H1 (cell line): ENCODE results near the gene HIP1. TPM values are rescaled to one million over a fixed set of nuclear protein-coding genes. Genes with fewer than 3 reads are reported as not detected.

Experiments used
- CTCF ChIA-PET: fragments of 300-600 bp; sonication (Branson Sonifier 250); formaldehyde crosslinking; loops from one replicate; lab custom pipeline; 2021; ENCODE audit not compliant: partially characterized antibody; lab: Charles Lee
- POLR2A ChIA-PET: fragments of 300-600 bp; sonication (Branson Sonifier 250); formaldehyde crosslinking; loops from one replicate; lab custom pipeline; 2021; ENCODE audit warnings: inconsistent platforms; ENCODE audit not compliant: partially characterized antibody; lab: Charles Lee
- DNase-seq, 2 experiments: peaks; one replicate each; pipeline versions ENCODE4 v3.0.0 to v3.0.0-alpha.2; 2010 to 2022; ENCODE audit warnings: low spot score in 2 of 2, low read depth in 1 of 2, mixed read lengths in 1 of 2
- FAIRE-seq: peaks from 2 replicates; lab custom pipeline; 2011; peaks lifted over from hg19 to GRCh38; lab: Jason Lieb, UNC
- H2AFZ ChIP-seq: 2 replicates; pipeline ENCODE4 v1.8.1; 2012; ENCODE audit warnings: low read length, inconsistent platforms
- H2AK5ac ChIP-seq: 2 replicates; pipeline ENCODE4 v1.6.1; 2013; ENCODE audit warnings: low read depth, low read length
- H2BK120ac ChIP-seq: replicated peaks from 2 replicates; pipeline ENCODE3; 2013; ENCODE audit warnings: low read depth, low read length, inconsistent platforms
- H2BK12ac ChIP-seq: 2 replicates; pipeline ENCODE4 v1.6.1; 2013; ENCODE audit warnings: low read depth, low read length
- H2BK15ac ChIP-seq: 2 replicates; pipeline ENCODE4 v1.6.1; 2013; ENCODE audit warnings: low read length
- H2BK20ac ChIP-seq: 2 replicates; pipeline ENCODE4 v1.6.1; 2013; ENCODE audit warnings: low read length
- H2BK5ac ChIP-seq: 2 replicates; pipeline ENCODE4 v1.6.1; 2013; ENCODE audit warnings: low read depth, low read length
- H3K14ac ChIP-seq: 2 replicates; pipeline ENCODE4 v1.6.1; 2013; ENCODE audit warnings: inconsistent platforms; ENCODE audit not compliant: insufficient read length
- H3K18ac ChIP-seq: 2 replicates; pipeline ENCODE4 v1.6.1; 2013; ENCODE audit warnings: low read length; ENCODE audit errors: extremely low read depth
- H3K23ac ChIP-seq: 2 replicates; pipeline ENCODE4 v1.6.1; 2013; ENCODE audit warnings: inconsistent platforms; ENCODE audit not compliant: insufficient read length
- H3K23me2 ChIP-seq: 2 replicates; pipeline ENCODE4 v1.6.1; 2013; ENCODE audit warnings: low read depth, low read length
- H3K27ac ChIP-seq: 2 replicates; pipeline ENCODE4 v1.6.1; 2011; ENCODE audit warnings: low read depth, low read length, inconsistent platforms
- H3K27me3 ChIP-seq, 4 experiments: replicated peaks in 1 of 4; 1 replicate in 1 of 4; 2 replicates in 3 of 4; pipeline versions ENCODE4 v1.6.1 to v1.8.1; 2011 to 2013; ENCODE audit warnings: low read length in 3 of 4, mild to moderate bottlenecking in 3 of 4, inconsistent platforms in 2 of 4, mixed read lengths in 2 of 4, moderate library complexity in 1 of 4; ENCODE audit not compliant: control insufficient read depth in 3 of 4, insufficient read depth in 3 of 4; ENCODE audit errors: extremely low read depth in 1 of 4
- H3K36me3 ChIP-seq, 4 experiments: 2 replicates each; pipeline versions ENCODE4 v1.6.1 to v1.8.1; 2011 to 2013; ENCODE audit warnings: mild to moderate bottlenecking in 4 of 4, low read length in 3 of 4, moderate library complexity in 2 of 4, control low read depth in 1 of 4, inconsistent platforms in 1 of 4; ENCODE audit not compliant: insufficient read depth in 4 of 4, control insufficient read depth in 2 of 4
- H3K4ac ChIP-seq: replicated peaks from 2 replicates; pipeline ENCODE3; 2013; ENCODE audit warnings: low read length, low read depth, mixed read lengths, inconsistent platforms; ENCODE audit not compliant: insufficient read length
- H3K4me1 ChIP-seq, 4 experiments: replicated peaks in 1 of 4; 1 replicate in 1 of 4; 2 replicates in 3 of 4; pipeline versions ENCODE4 v1.6.1 to v1.8.1; 2011 to 2013; ENCODE audit warnings: low read length in 3 of 4, inconsistent platforms in 2 of 4, mixed read lengths in 1 of 4; ENCODE audit not compliant: insufficient read depth in 4 of 4, control insufficient read depth in 3 of 4
- H3K4me2 ChIP-seq, 2 experiments: 2 replicates each; pipeline versions ENCODE4 v1.6.1 to v1.8.1; 2011 to 2013; ENCODE audit warnings: low read depth in 2 of 2, low read length in 2 of 2, control low read depth in 1 of 2, inconsistent platforms in 1 of 2, mild to moderate bottlenecking in 1 of 2; ENCODE audit not compliant: insufficient read depth in 1 of 2
- H3K4me3 ChIP-seq, 4 experiments: fragments of 200-600, 300-600 bp in 1 of 4; sonication (generic), shearing (Covaris generic), sonication (Bioruptor Twin) in 1 of 4; 2 replicates each; pipeline versions ENCODE4 v1.5.1 to v1.8.1; 2011 to 2016; ENCODE audit warnings: low read length in 4 of 4, low read depth in 3 of 4, control low read depth in 2 of 4, inconsistent platforms in 2 of 4, mild to moderate bottlenecking in 2 of 4, mixed read lengths in 1 of 4, moderate library complexity in 1 of 4; ENCODE audit not compliant: insufficient read depth in 2 of 4; ENCODE audit errors: extremely low read depth in 1 of 4
- H3K56ac ChIP-seq: replicated peaks from 2 replicates; pipeline ENCODE3; 2013; ENCODE audit warnings: low read depth, mild to moderate bottlenecking, mixed read lengths, low read length, inconsistent platforms; ENCODE audit not compliant: insufficient read length
- H3K79me1 ChIP-seq: 2 replicates; pipeline ENCODE4 v1.6.1; 2013; ENCODE audit warnings: low read depth, low read length, control low read depth
- H3K79me2 ChIP-seq, 2 experiments: 2 replicates each; pipeline versions ENCODE4 v1.6.1 to v1.8.1; 2012 to 2013; ENCODE audit warnings: low read length in 2 of 2, mild to moderate bottlenecking in 2 of 2, inconsistent platforms in 1 of 2; ENCODE audit not compliant: insufficient read depth in 2 of 2, control insufficient read depth in 1 of 2
- H3K9ac ChIP-seq, 4 experiments: replicated peaks in 1 of 4; 1 replicate in 1 of 4; 2 replicates in 3 of 4; pipeline versions ENCODE4 v1.6.1 to v1.8.1; 2011 to 2013; ENCODE audit warnings: low read depth in 3 of 4, low read length in 3 of 4, control low read depth in 2 of 4, mild to moderate bottlenecking in 2 of 4, moderate library complexity in 2 of 4, inconsistent platforms in 1 of 4; ENCODE audit errors: extremely low read depth in 1 of 4
- H3K9me3 ChIP-seq, 2 experiments: 2 replicates each; pipeline versions ENCODE4 v1.6.1 to v1.8.1; 2012 to 2013; ENCODE audit warnings: mild to moderate bottlenecking in 2 of 2, moderate library complexity in 2 of 2, control low read depth in 1 of 2, inconsistent platforms in 1 of 2, low read depth in 1 of 2, low read length in 1 of 2, mixed read lengths in 1 of 2; ENCODE audit not compliant: insufficient read depth in 2 of 2
- H4K20me1 ChIP-seq, 2 experiments: replicated peaks in 1 of 2; 2 replicates each; pipeline versions ENCODE3 to v1.8.1; 2011 to 2013; ENCODE audit warnings: inconsistent platforms in 2 of 2, low read length in 2 of 2, mild to moderate bottlenecking in 1 of 2; ENCODE audit not compliant: insufficient read depth in 2 of 2, control insufficient read depth in 1 of 2
- H4K5ac ChIP-seq: 2 replicates; pipeline ENCODE4 v1.6.1; 2013; ENCODE audit warnings: low read length, low read depth, mixed read lengths, inconsistent platforms; ENCODE audit not compliant: insufficient read length
- H4K8ac ChIP-seq: 2 replicates; pipeline ENCODE4 v1.8.0; 2013; ENCODE audit warnings: mild to moderate bottlenecking, moderate library complexity, low read length, inconsistent platforms; ENCODE audit not compliant: insufficient read depth; ENCODE audit errors: extremely low read depth
- H4K91ac ChIP-seq: replicated peaks from 2 replicates; pipeline ENCODE3; 2013; ENCODE audit warnings: low read length, mixed read lengths, inconsistent platforms; ENCODE audit not compliant: insufficient read length
- CBX5 ChIP-seq: fragments of 300-800, 300-1000 bp; sonication (generic); IDR thresholded peaks from 2 replicates; pipeline ENCODE4 v1.7.1; 2016; ENCODE audit warnings: antibody characterized with exemption, low read length, low read depth
- EP300 ChIP-seq, 2 experiments: IDR thresholded peaks; 1 replicate in 1 of 2; 2 replicates in 1 of 2; pipeline ENCODE4 v1.6.1; 2011 to 2012; ENCODE audit warnings: low read depth in 2 of 2, low read length in 2 of 2, mild to moderate bottlenecking in 2 of 2, borderline replicate concordance in 1 of 2, inconsistent platforms in 1 of 2, moderate library complexity in 1 of 2
- POLR2A ChIP-seq, 2 experiments: IDR thresholded peaks; 1 replicate in 1 of 2; 2 replicates in 1 of 2; pipeline ENCODE4 v1.6.1; 2011; ENCODE audit warnings: low read depth in 2 of 2, low read length in 2 of 2, mild to moderate bottlenecking in 2 of 2; ENCODE audit errors: control extremely low read depth in 1 of 2
- RAD21 ChIP-seq, 2 experiments: IDR thresholded peaks in 1 of 2; conservative IDR thresholded peaks in 1 of 2; 2 replicates each; pipeline ENCODE4 v1.6.1; 2011; ENCODE audit warnings: low read depth in 2 of 2, low read length in 2 of 2, improper control_type of control experiment in 1 of 2, inconsistent platforms in 1 of 2, mild to moderate bottlenecking in 1 of 2, moderate library complexity in 1 of 2
- RNF2 ChIP-seq: fragments of 200-900, 300-1000 bp; sonication (generic); IDR thresholded peaks from 2 replicates; pipeline ENCODE4 v1.7.1; 2016; ENCODE audit warnings: borderline replicate concordance, low read depth, mild to moderate bottlenecking, antibody characterized with exemption, low read length; ENCODE audit not compliant: poor library complexity, severe bottlenecking; ENCODE audit errors: missing control alignments
- SAP30 ChIP-seq: fragments of 300-600 bp; sonication (generic); IDR thresholded peaks from 2 replicates; pipeline ENCODE4 v1.7.1; 2012; ENCODE audit warnings: low read length, moderate library complexity, mild to moderate bottlenecking, inconsistent platforms; ENCODE audit not compliant: insufficient read depth, insufficient replicate concordance
- SP2 ChIP-seq: IDR thresholded peaks from 2 replicates; pipeline ENCODE4 v1.6.1; 2012; ENCODE audit warnings: mild to moderate bottlenecking, low read length, inconsistent platforms
- TEAD4 ChIP-seq: IDR thresholded peaks from 2 replicates; pipeline ENCODE4 v1.6.1; 2012; ENCODE audit warnings: low read depth, low read length, inconsistent platforms, mixed read lengths
- WGBS, 2 experiments: shearing (Covaris generic) in 1 of 2; methylation state at CpG; one replicate each; pipeline versions ENCODE4 v1.1.6 to v1.1.7; 2013 to 2015; ENCODE audit warnings: low lambda C conversion rate in 2 of 2, mixed read lengths in 2 of 2, inconsistent platforms in 1 of 2, low coverage in 1 of 2, missing lambda C conversion rate in 1 of 2; ENCODE audit not compliant: insufficient replicate concordance in 2 of 2, insufficient coverage in 1 of 2, insufficient read length in 1 of 2; ENCODE audit errors: extremely low coverage in 1 of 2, missing lambda C conversion rate in 1 of 2; 5-methylcytosine and 5-hydroxymethylcytosine counted together
- polyA plus RNA-seq, 7 experiments: library from polyadenylated mRNA; depleted of rRNA in 3 of 7; stranded (reverse) in 5 of 7; unstranded in 2 of 7; fragments of >200 nt in 5 of 7; fragments of 200-250 nt in 2 of 7; gene quantifications; 1 replicate in 5 of 7; 2 replicates in 1 of 7; 4 replicates in 1 of 7; pipeline versions ENCODE4 v1.2.1 to v1.2.3, GENCODE V29; 2011 to 2013; ENCODE audit warnings: missing spikeins in 2 of 7, mixed read lengths in 2 of 7
- total RNA-seq: library from RNA; stranded (reverse); fragmentation: NEBNext Ultra II Directional; extraction: Animal tissue kit (Norgen Biotek cat#: 25700); gene quantifications from 2 replicates; pipeline ENCODE4 v1.2.1, GENCODE V29; 2021
- TF ChIP-seq, protein P1 (sequence below), 3 experiments: IDR thresholded peaks; 1 replicate in 2 of 3; 2 replicates in 1 of 3; pipeline versions ENCODE4 v1.5.1 to v1.6.1; 2011; ENCODE audit warnings: low read length in 3 of 3, mild to moderate bottlenecking in 3 of 3, inconsistent platforms in 2 of 3, low read depth in 1 of 3, moderate library complexity in 1 of 3; ENCODE audit not compliant: insufficient read depth in 1 of 3; ENCODE audit errors: control extremely low read depth in 1 of 3

HIP1 gene
- total and polyA plus RNA-seq, 2 of the 8 experiments (the other 6 are each of a cell fraction or from before 2014, with no cell fraction given): 51.8 to 108 TPM

DNA sequence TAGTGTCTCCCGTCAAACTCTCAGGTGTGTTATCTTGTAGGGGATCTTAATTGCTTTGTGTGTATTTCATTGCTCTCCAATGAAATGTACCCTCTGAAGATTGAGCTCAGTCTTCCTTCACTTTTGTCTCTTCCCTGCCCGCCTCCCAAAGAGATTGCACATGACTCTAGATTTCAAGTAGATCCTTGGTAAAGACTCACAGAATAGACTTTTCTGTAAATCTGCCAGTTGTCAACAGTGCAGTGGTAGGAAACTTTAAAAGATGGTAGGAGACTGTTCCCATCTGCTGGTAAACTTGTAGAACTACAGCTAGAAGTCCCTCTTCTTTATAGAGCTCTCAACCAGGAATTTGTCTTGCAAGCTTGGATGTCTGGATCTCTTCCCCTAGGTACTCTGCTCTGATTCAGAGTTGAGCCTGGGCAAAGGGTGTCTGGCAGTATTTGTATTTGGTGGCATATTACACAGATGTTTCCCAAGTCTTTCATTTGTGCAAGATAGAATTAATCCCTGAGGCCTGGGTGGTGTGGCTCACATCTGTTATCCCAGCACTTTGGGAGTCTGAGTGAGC is 23.7 kb upstream of the HIP1 start:
- Histone ChIP-seq H3K18ac (peak overlapping the region; percentile 4), H2BK5ac (no peak overlapping the region), H4K5ac (no peak overlapping the region), H2BK120ac (no peak overlapping the region), H3K9me3 (no peaks in the 10 kb centered on the region), H3K23ac (no peak overlapping the region), H3K4me2 (no peak overlapping the region), H2BK20ac (peak overlapping the region; percentile 93; the same call in 1 of the 2 replicates), H4K91ac (no peak overlapping the region), H3K23me2 (no peaks in the 10 kb centered on the region), H4K8ac (no peak overlapping the region), H4K20me1 (no peaks in the 10 kb centered on the region), H3K79me2 (no peaks in the 10 kb centered on the region), H2BK15ac (no peak overlapping the region), H3K9ac (no peak overlapping the region), H3K14ac (no peak overlapping the region), H2BK12ac (no peak overlapping the region), H2AK5ac (no peak overlapping the region), H3K4me1 (no peaks in the 10 kb centered on the region), H3K27ac (no peak overlapping the region), H3K4me3 (no peak overlapping the region), H3K27me3 (no peaks in the 10 kb centered on the region), H3K79me1 (no peaks in the 10 kb centered on the region), H2AFZ (no peak overlapping the region), H3K56ac (no peak overlapping the region), H3K4ac (no peak overlapping the region), H3K36me3 (no peaks in the 10 kb centered on the region)
- ChIA-PET POLR2A (interaction anchor here (0.8 kb wide), 1 partner anchor 34 kb away, joined by 3 read pairs; no protein-coding TSS in a partner anchor), CTCF (interaction anchor here (0.7 to 4.2 kb wide), 40 partner anchors 10 to 258 kb away, joined by 3 to 33 read pairs (median 4); partner anchors contain the start of genes CCL26 and HIP1)
- peak; percentile 68 for FAIRE-seq
- no peak for DNase-seq
- TF ChIP-seq, protein P1, sequence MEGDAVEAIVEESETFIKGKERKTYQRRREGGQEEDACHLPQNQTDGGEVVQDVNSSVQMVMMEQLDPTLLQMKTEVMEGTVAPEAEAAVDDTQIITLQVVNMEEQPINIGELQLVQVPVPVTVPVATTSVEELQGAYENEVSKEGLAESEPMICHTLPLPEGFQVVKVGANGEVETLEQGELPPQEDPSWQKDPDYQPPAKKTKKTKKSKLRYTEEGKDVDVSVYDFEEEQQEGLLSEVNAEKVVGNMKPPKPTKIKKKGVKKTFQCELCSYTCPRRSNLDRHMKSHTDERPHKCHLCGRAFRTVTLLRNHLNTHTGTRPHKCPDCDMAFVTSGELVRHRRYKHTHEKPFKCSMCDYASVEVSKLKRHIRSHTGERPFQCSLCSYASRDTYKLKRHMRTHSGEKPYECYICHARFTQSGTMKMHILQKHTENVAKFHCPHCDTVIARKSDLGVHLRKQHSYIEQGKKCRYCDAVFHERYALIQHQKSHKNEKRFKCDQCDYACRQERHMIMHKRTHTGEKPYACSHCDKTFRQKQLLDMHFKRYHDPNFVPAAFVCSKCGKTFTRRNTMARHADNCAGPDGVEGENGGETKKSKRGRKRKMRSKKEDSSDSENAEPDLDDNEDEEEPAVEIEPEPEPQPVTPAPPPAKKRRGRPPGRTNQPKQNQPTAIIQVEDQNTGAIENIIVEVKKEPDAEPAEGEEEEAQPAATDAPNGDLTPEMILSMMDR (IDR thresholded peaks at IDR 0.05; ENCODE audit: control extremely low read depth in 1 of 3, insufficient read depth in 1 of 3, low read depth in 1 of 3, low read length in 3 of 3): peak in 2 of 3 experiments; percentile 64 to 78; a peak in 3 of 4 replicates
- TF ChIP-seq POLR2A (IDR thresholded peaks at IDR 0.05; ENCODE audit: control extremely low read depth in 1 of 2, low read depth in 2 of 2, low read length in 2 of 2): no peak
- TF ChIP-seq SAP30: no peak
- 0 out of 2 replicates have a peak, but pooled peaks have one; percentile 20 for TF ChIP-seq TEAD4
- no peak for TF ChIP-seq CBX5
- no peak for TF ChIP-seq EP300 (IDR thresholded peaks at IDR 0.05; ENCODE audit: borderline replicate concordance in 1 of 2, low read depth in 2 of 2, low read length in 2 of 2)
- no peak for TF ChIP-seq SP2
- TF ChIP-seq RNF2: no peak
- peak; percentile 87 to 92 for TF ChIP-seq RAD21 (IDR thresholded peaks at IDR 0.05 in 1 of 2, conservative IDR thresholded peaks at IDR 0.05 in 1 of 2; ENCODE audit: low read depth in 2 of 2, low read length in 2 of 2)
- 55% methylated on average over 2 of the region's 2 CpGs; no CpG with 5 or more reads in 1 of the 2 experiments for WGBS, 2 experiments
